ENCODE data around the gene PDSS2.

GRCh38 chr6:107217248-107217647 is 242.1 kb downstream of the PDSS2 start:
- TF ChIP-seq CTCF (IDR thresholded peaks at IDR 0.05; ENCODE audit: poor library complexity, severe bottlenecking) = no peak
- no peak for TF ChIP-seq SMC3 (conservative IDR thresholded peaks at IDR 0.05; ENCODE audit: poor library complexity)
